Spleen (tissue), 11 donors: ENCODE data around the gene LPO. TPM values are rescaled to one million over a fixed set of nuclear protein-coding genes. Genes with fewer than 3 reads are reported as not detected.

ENCODE experiments used
- DNase-seq: peaks from one replicate; pipeline ENCODE4 v3.0.0-alpha.2; 2020
- H3K27ac ChIP-seq, 8 donors: fragments of 200-600 bp; sonication (generic) in 7 of 8; 1 replicate in 4 of 8; 2 replicates in 4 of 8; pipeline versions ENCODE4 v1.5.0 to v1.8.0; 2016 to 2021; ENCODE audit warnings: inconsistent platforms in 4 of 8, mild to moderate bottlenecking in 4 of 8, moderate library complexity in 1 of 8
- H3K27me3 ChIP-seq, 7 donors: fragments of 200-600 bp; sonication (generic) in 6 of 7; replicated peaks in 1 of 7; 1 replicate in 4 of 7; 2 replicates in 3 of 7; pipeline versions ENCODE4 v1.5.0 to v1.8.0; 2016 to 2021; ENCODE audit warnings: inconsistent platforms in 3 of 7, mild to moderate bottlenecking in 1 of 7
- H3K36me3 ChIP-seq, 6 donors: fragments of 200-600 bp; sonication (generic) in 5 of 6; 1 replicate in 4 of 6; 2 replicates in 2 of 6; pipeline versions ENCODE4 v1.5.0 to v1.8.0; 2016 to 2021; ENCODE audit warnings: inconsistent platforms in 2 of 6
- H3K4me1 ChIP-seq, 6 donors: fragments of 200-600 bp; sonication (generic) in 5 of 6; 1 replicate in 3 of 6; 2 replicates in 3 of 6; pipeline versions ENCODE4 v1.5.0 to v1.8.0; 2016 to 2021; ENCODE audit warnings: inconsistent platforms in 3 of 6
- H3K4me3 ChIP-seq, 8 donors: fragments of 200-600 bp; sonication (generic) in 7 of 8; 1 replicate in 4 of 8; 2 replicates in 4 of 8; pipeline versions ENCODE4 v1.5.0 to v1.8.0; 2016 to 2021; ENCODE audit warnings: inconsistent platforms in 4 of 8, mild to moderate bottlenecking in 4 of 8, moderate library complexity in 2 of 8
- H3K9me3 ChIP-seq, 8 donors: fragments of 200-600 bp; sonication (generic) in 7 of 8; 1 replicate in 4 of 8; 2 replicates in 4 of 8; pipeline versions ENCODE4 v1.5.0 to v1.8.0; 2016 to 2021; ENCODE audit warnings: inconsistent platforms in 4 of 8
- POLR2A ChIP-seq, 3 donors: fragments of 450-650 bp; IDR thresholded peaks; one replicate each; pipeline ENCODE4 v1.5.1; 2017; ENCODE audit warnings: antibody characterized with exemption in 3 of 3, mild to moderate bottlenecking in 1 of 3
- POLR2AphosphoS5 ChIP-seq, 3 donors: sonication (generic); formaldehyde crosslinking; IDR thresholded peaks; one replicate each; pipeline ENCODE4 v1.5.1; 2017; ENCODE audit warnings: antibody characterized with exemption in 3 of 3
- WGBS, 5 donors: extraction: QIAGEN DNeasy Blood & Tissue Kit in 3 of 5; methylation state at CpG; one replicate each; pipeline versions ENCODE4 v1.1.5 to v1.1.7; 2013 to 2018; 5-methylcytosine and 5-hydroxymethylcytosine counted together
- intact Hi-C: fragments of 100-400 bp; cut with DNase I; formaldehyde crosslinking; loops from one replicate; pipeline ENCODE4 v1.15.0; 2023; ENCODE audit warnings: low total_unique reads
- polyA plus RNA-seq, 3 donors: library from polyadenylated mRNA; stranded (reverse); fragments of 200-250 nt; gene quantifications; one replicate each; pipeline ENCODE4 v1.2.1, GENCODE V29; 2013
- total RNA-seq, 7 donors: library from RNA; depleted of rRNA in 3 of 7; stranded (reverse); fragments of >200 nt in 3 of 7; fragmentation: NEBNext Ultra II Directional in 4 of 7; extraction: Animal tissue kit (Norgen Biotek cat#: 25700) in 4 of 7; gene quantifications; one replicate each; pipeline versions ENCODE4 v1.1.0 to v1.2.1, GENCODE V29; 2016 to 2021
- TF ChIP-seq, protein P1 (sequence below), 11 experiments: fragments of 200-600 bp in 7 of 11; fragments of 450-650 bp in 4 of 11; sonication (generic) in 4 of 11; IDR thresholded peaks in 8 of 11; conservative IDR thresholded peaks in 3 of 11; 1 replicate in 7 of 11; 2 replicates in 4 of 11; pipeline versions ENCODE4 v1.4.0 to v1.8.0; 2016 to 2021; ENCODE audit warnings: antibody characterized with exemption in 11 of 11, inconsistent platforms in 4 of 11, mild to moderate bottlenecking in 1 of 11
- donor health status: healthy with polysubstance abuse.
- donor health status: DM: no; HTN: no; CAD: no; lungs with moderate emphysema.
- donor health status: DM: no; HTN: no; CAD: no.
- donor health status: Bipolar disorder and iron deficiency.
- donor health status: healthy.
- donor health status: DM: no; HTN: no; CAD: no.
- donor health status: DM: yes; HTN: yes; CAD: no.

The LPO gene
- total and polyA plus RNA-seq, 10 donors, result 0.02 to 0.10 (median 0.06) TPM; not detected in 7

DNA sequence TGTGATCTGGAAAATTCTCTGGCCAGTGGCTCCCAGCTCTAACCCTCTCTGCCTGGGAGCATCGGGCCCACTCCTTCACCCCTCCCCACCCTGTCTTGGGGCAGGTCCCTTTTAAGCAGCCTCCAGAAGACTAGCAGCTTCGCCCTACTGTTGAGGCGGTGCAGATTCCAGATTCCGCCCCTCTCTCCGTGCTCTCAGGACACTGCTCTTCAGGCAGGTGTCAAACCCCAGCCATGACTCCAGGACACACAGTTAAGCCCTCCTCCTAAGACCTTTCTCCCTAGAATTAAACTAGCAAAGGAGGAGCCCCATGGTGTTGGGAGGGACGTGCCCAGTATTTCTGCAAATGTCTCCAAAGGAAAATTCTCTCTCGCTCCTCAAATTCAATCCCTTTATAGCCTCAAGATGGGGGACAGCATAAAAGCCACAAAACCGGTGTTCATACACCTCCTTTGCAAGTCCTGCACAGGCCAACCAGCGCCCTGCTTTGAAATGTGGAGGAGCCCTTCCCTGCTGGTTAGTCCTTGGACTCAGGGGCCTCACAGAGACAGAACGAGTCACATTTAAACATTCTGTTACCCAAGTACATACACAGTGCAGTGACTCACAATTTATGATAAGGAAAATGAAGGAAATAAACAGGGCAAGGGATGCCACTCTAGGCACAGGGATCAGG lies 7.2 kb downstream of the LPO start:
- no peak for DNase-seq
- Histone ChIP-seq H3K27me3 (peaks cover 0 to 57% (median 16%) of the 10 kb centered on the region in 7 donors), H3K4me3 (no peak overlapping the region), H3K9me3 (no peaks in the 10 kb centered on the region), H3K4me1 (peaks cover 4 to 29% (median 13%) of the 10 kb centered on the region in 6 donors), H3K27ac (no peak overlapping the region), H3K36me3 (no peaks in the 10 kb centered on the region)
- intact Hi-C loops, result no loop called here
- TF ChIP-seq POLR2AphosphoS5 (IDR thresholded peaks at IDR 0.05) (no peak), POLR2A (IDR thresholded peaks at IDR 0.05) (no peak)
- TF ChIP-seq, protein P1, sequence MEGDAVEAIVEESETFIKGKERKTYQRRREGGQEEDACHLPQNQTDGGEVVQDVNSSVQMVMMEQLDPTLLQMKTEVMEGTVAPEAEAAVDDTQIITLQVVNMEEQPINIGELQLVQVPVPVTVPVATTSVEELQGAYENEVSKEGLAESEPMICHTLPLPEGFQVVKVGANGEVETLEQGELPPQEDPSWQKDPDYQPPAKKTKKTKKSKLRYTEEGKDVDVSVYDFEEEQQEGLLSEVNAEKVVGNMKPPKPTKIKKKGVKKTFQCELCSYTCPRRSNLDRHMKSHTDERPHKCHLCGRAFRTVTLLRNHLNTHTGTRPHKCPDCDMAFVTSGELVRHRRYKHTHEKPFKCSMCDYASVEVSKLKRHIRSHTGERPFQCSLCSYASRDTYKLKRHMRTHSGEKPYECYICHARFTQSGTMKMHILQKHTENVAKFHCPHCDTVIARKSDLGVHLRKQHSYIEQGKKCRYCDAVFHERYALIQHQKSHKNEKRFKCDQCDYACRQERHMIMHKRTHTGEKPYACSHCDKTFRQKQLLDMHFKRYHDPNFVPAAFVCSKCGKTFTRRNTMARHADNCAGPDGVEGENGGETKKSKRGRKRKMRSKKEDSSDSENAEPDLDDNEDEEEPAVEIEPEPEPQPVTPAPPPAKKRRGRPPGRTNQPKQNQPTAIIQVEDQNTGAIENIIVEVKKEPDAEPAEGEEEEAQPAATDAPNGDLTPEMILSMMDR (IDR thresholded peaks at IDR 0.05 in 8 of 11, conservative IDR thresholded peaks at IDR 0.05 in 3 of 11), result no peak
- WGBS, 5 donors, result 72 to 80% (median 78%) methylated on average over 10 of the region's 10 CpGs

DNA sequence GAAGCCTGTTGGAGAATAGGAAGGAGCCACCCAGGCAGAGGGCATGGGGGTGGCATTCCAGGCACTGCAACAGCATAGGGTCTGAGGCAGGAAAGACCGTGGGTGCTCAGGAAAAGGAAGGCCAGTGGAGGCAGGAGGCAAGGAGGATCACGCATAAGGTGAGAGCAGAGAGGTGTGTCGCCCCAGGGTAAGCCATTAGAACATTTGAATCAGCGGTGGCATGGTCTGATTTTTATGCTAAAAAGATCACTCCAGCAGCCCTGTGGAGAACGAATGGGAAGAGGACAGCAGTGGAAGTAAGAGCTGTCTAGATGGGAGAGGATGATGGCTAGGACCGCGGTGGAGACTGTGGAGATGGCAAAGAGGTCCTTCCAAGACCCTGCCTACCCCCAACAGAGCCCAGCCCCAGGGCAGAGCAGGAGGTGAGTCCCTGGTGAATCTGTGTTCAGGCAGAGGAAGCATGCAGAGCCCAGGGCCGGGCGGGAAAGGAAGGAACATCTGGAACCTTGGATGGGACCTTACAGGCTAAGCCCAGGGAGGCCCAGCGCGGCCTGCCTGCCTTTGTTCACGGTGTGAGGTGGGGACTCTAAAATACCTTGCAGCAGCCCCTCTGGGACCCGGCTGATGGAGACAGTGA lies 7.8 kb downstream of the LPO start:
- H3K27me3 ChIP-seq, result peaks cover 0 to 53% (median 16%) of the 10 kb centered on the region in 7 donors
- no peak for DNase-seq
- no peak for TF ChIP-seq POLR2AphosphoS5 (IDR thresholded peaks at IDR 0.05)
- TF ChIP-seq, protein P1 (IDR thresholded peaks at IDR 0.05 in 8 of 11, conservative IDR thresholded peaks at IDR 0.05 in 3 of 11), result no peak
- TF ChIP-seq POLR2A (IDR thresholded peaks at IDR 0.05), result no peak
- H3K4me3 ChIP-seq, result no peak overlapping the region
- H3K4me1 ChIP-seq, result peaks cover 4 to 29% (median 13%) of the 10 kb centered on the region in 6 donors
- no peaks in the 10 kb centered on the region for H3K36me3 ChIP-seq
- H3K27ac ChIP-seq, result no peak overlapping the region
- 82 to 93% (median 86%) methylated on average over 13 of the region's 13 CpGs for WGBS, 5 donors
- no peaks in the 10 kb centered on the region for H3K9me3 ChIP-seq
- intact Hi-C loops, result no loop called here

DNA sequence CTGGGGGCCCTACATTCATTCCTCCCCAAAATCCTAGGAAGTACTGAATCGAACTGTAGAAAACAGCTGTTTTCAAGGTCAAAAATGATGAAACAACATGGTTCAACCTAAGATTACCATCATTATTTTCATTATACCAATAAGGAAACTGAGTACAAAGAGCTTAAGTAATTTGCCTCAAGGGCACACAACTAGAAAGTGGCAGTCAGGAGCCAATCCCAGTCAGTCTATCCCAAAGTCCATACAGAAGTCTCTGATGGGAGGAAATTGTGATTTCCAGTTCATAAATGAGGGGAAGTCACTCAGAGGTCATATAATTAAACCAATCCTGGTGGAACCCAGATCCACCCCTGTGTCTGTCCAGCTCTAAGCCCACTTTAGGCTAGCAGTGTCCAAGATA lies 8.4 kb downstream of the LPO start:
- 81 to 96% (median 87%) methylated on average over 1 of the region's 1 CpG for WGBS, 5 donors
- H3K27ac ChIP-seq, result no peak overlapping the region
- H3K4me1 ChIP-seq, result peaks cover 4 to 29% (median 13%) of the 10 kb centered on the region in 6 donors
- no peaks in the 10 kb centered on the region for H3K9me3 ChIP-seq
- intact Hi-C loops, result no loop called here
- no peak for TF ChIP-seq POLR2A (IDR thresholded peaks at IDR 0.05)
- TF ChIP-seq POLR2AphosphoS5 (IDR thresholded peaks at IDR 0.05), result no peak
- TF ChIP-seq, protein P1 (IDR thresholded peaks at IDR 0.05 in 8 of 11, conservative IDR thresholded peaks at IDR 0.05 in 3 of 11), result no peak
- no peak for DNase-seq
- H3K27me3 ChIP-seq, result peaks cover 0 to 47% (median 14%) of the 10 kb centered on the region in 7 donors
- H3K36me3 ChIP-seq, result no peaks in the 10 kb centered on the region
- no peak overlapping the region for H3K4me3 ChIP-seq
